ENCODE measurements around the gene SPATA6L. TPM values are rescaled to one million over a fixed set of nuclear protein-coding genes. Genes with fewer than 3 reads are reported as not detected.
A peak's percentile ranks its signal among the peaks of the same experiment; 100 is the strongest.

Gene SPATA6L
- total RNA-seq, 3 donors from 2014 or later (not counting 1 experiment from before 2014, with no cell fraction given) = 2.0 to 4.7 (median 4.3) TPM

- no peak overlapping the region for H3K27ac Mint-ChIP-seq
- no peaks in the 10 kb centered on the region for H3K4me1 Mint-ChIP-seq
These were observed 116.5 kb downstream of the SPATA6L start for GRCh38 chr9:4549751-4550295.

GRCh38 chr9:4548811-4549725 lies 117.2 kb downstream of the SPATA6L start:
- H3K9me3 Mint-ChIP-seq = no peaks in the 10 kb centered on the region
- no peaks in the 10 kb centered on the region for H3K4me1 Mint-ChIP-seq
- no peaks in the 10 kb centered on the region for H3K4me1 ChIP-seq (ENCODE audit: control insufficient read depth, insufficient read depth, low read length)
- H3K36me3 Mint-ChIP-seq = no peaks in the 10 kb centered on the region
- no peak for TF ChIP-seq CTCF (IDR thresholded peaks at IDR 0.05)
- intact Hi-C loops (cut with micrococcal nuclease) = no loop called here
- DNase-seq (no peak), ATAC-seq (peak in 1 of 3 donors; percentile 37)
- H3K27ac Mint-ChIP-seq = no peak overlapping the region
- no peaks in the 10 kb centered on the region for H3K9me3 ChIP-seq (ENCODE audit: control insufficient read depth, insufficient read depth, low read length)
- no peak overlapping the region for H3K27ac ChIP-seq (ENCODE audit: low read length)
- H3K27me3 Mint-ChIP-seq (ENCODE audit: low read depth in 2 of 2) = peaks cover 13 to 29% of the 10 kb centered on the region in 2 donors
- H3K4me3 Mint-ChIP-seq = no peak overlapping the region
- 83% methylated on average over 11 of the region's 11 CpGs for WGBS (ENCODE audit: insufficient coverage)
- H3K27me3 ChIP-seq (ENCODE audit: control insufficient read depth, insufficient read depth, low read length) = no peaks in the 10 kb centered on the region
- H3K4me3 ChIP-seq (ENCODE audit: low read length) = no peak overlapping the region
- no peaks in the 10 kb centered on the region for H3K36me3 ChIP-seq (ENCODE audit: control insufficient read depth, insufficient read depth, low read length)

More at GRCh38 chr9:4549751-4550295, 116.5 kb downstream of the SPATA6L start:
- H3K9me3 Mint-ChIP-seq = no peaks in the 10 kb centered on the region
- H3K4me3 ChIP-seq (ENCODE audit: low read length) = no peak overlapping the region
- H3K36me3 ChIP-seq (ENCODE audit: control insufficient read depth, insufficient read depth, low read length) = no peaks in the 10 kb centered on the region
- H3K4me3 Mint-ChIP-seq = no peak overlapping the region
- peaks cover 16 to 21% of the 10 kb centered on the region in 2 donors for H3K27me3 Mint-ChIP-seq (ENCODE audit: low read depth in 2 of 2)
- no peaks in the 10 kb centered on the region for H3K9me3 ChIP-seq (ENCODE audit: control insufficient read depth, insufficient read depth, low read length)
- H3K36me3 Mint-ChIP-seq = no peaks in the 10 kb centered on the region
- ATAC-seq (no peak), DNase-seq (no peak)
- no peaks in the 10 kb centered on the region for H3K27me3 ChIP-seq (ENCODE audit: control insufficient read depth, insufficient read depth, low read length)
- intact Hi-C loops (cut with micrococcal nuclease) = no loop called here
- no peaks in the 10 kb centered on the region for H3K4me1 ChIP-seq (ENCODE audit: control insufficient read depth, insufficient read depth, low read length)
- TF ChIP-seq CTCF (IDR thresholded peaks at IDR 0.05) = no peak
- H3K27ac ChIP-seq (ENCODE audit: low read length) = no peak overlapping the region
- 91% methylated on average over 2 of the region's 4 CpGs for WGBS (ENCODE audit: insufficient coverage)

Other genes with a start within 250 kb of the SPATA6L start
- gene SLC1A1, start 176.0 kb downstream of the SPATA6L start, total RNA-seq = not detected
- gene PLPP6, start 4.2 kb downstream of the SPATA6L start, total RNA-seq = 1 to 10 TPM; 3.7 to 5.6 (median 3.8) TPM
- 10 to 100 TPM; 11.6 to 20.1 (median 13.0) TPM for gene CDC37L1, start 13.1 kb upstream of the SPATA6L start, total RNA-seq
- gene AK3, start 74.7 kb upstream of the SPATA6L start, total RNA-seq = 10 to 100 TPM; 18.6 to 23.1 (median 21.0) TPM
- 10 to 100 TPM; 18.1 to 26.3 (median 23.0) TPM for gene RCL1, start 126.5 kb upstream of the SPATA6L start, total RNA-seq